Natural killer cell (primary cell): Measurements from ENCODE around the gene KIF3A. TPM values are rescaled to one million over a fixed set of nuclear protein-coding genes. Genes with fewer than 3 reads are reported as not detected.

Source experiments
- ATAC-seq, 3 donors: fragments of 150-1000 bp in 2 of 3; fragments of 200-7000 bp in 1 of 3; cut with Tn5 transposase; 1 replicate in 1 of 3; 2 replicates in 2 of 3; pipeline ENCODE4 v1.10.0; 2021; ENCODE audit warnings: mild to moderate bottlenecking in 2 of 3, moderate library complexity in 2 of 3
- DNase-seq, 2 donors: peaks; one replicate each; pipeline versions ENCODE4 v3.0.0 to v3.0.0-alpha.2; 2013 to 2021; ENCODE audit warnings: mixed read lengths in 1 of 2
- H3K27ac ChIP-seq: one replicate; pipeline ENCODE4 v1.5.1; 2013; ENCODE audit warnings: mild to moderate bottlenecking, low read length
- H3K27me3 ChIP-seq: one replicate; pipeline ENCODE4 v1.6.1; 2013; ENCODE audit warnings: low read length; ENCODE audit not compliant: control insufficient read depth, insufficient read depth
- H3K36me3 ChIP-seq: one replicate; pipeline ENCODE4 v1.6.1; 2013; ENCODE audit warnings: low read length; ENCODE audit not compliant: control insufficient read depth, insufficient read depth
- H3K4me1 ChIP-seq: one replicate; pipeline ENCODE4 v1.6.1; 2013; ENCODE audit warnings: low read length; ENCODE audit not compliant: control insufficient read depth, insufficient read depth
- H3K4me3 ChIP-seq: one replicate; pipeline ENCODE4 v1.5.1; 2013; ENCODE audit warnings: low read length
- H3K9me3 ChIP-seq: one replicate; pipeline ENCODE4 v1.6.1; 2013; ENCODE audit warnings: low read length; ENCODE audit not compliant: control insufficient read depth, insufficient read depth
- H3K27ac Mint-ChIP-seq, 2 donors: one replicate each; pipeline ENCODE4 v1.8.0; 2022; ENCODE audit warnings: mild to moderate bottlenecking in 2 of 2, mixed read lengths in 2 of 2, moderate library complexity in 1 of 2
- H3K27me3 Mint-ChIP-seq, 2 donors: one replicate each; pipeline ENCODE4 v1.8.0; 2022; ENCODE audit warnings: low read depth in 2 of 2, mixed read lengths in 2 of 2
- H3K36me3 Mint-ChIP-seq: one replicate; pipeline ENCODE4 v1.8.0; 2022; ENCODE audit warnings: mixed read lengths
- H3K4me1 Mint-ChIP-seq, 2 donors: one replicate each; pipeline ENCODE4 v1.8.0; 2022; ENCODE audit warnings: mixed read lengths in 2 of 2
- H3K4me3 Mint-ChIP-seq: one replicate; pipeline ENCODE4 v1.8.0; 2022; ENCODE audit warnings: mild to moderate bottlenecking, moderate library complexity, mixed read lengths
- H3K9me3 Mint-ChIP-seq, 2 donors: one replicate each; pipeline ENCODE4 v1.8.0; 2022; ENCODE audit warnings: mixed read lengths in 2 of 2
- CTCF ChIP-seq: fragments of 200-600 bp; IDR thresholded peaks from one replicate; pipeline ENCODE4 v1.8.0; 2022; ENCODE audit warnings: antibody characterized with exemption
- WGBS: methylation state at CpG from one replicate; pipeline ENCODE4 v1.1.7; 2013; ENCODE audit warnings: missing lambda C conversion rate; ENCODE audit not compliant: insufficient coverage; 5-methylcytosine and 5-hydroxymethylcytosine counted together
- intact Hi-C: fragments of 100-400 bp; cut with micrococcal nuclease; formaldehyde crosslinking; loops from one replicate; pipeline ENCODE4 v1.14.2; 2022
- total RNA-seq, 4 donors: library from RNA; stranded (reverse); fragments of 120-200 nt in 1 of 4; gene quantifications; one replicate each; pipeline versions ENCODE4 v1.2.3 to v1.2.4, GENCODE V29; 2013 to 2022

KIF3A gene
- total RNA-seq, 3 donors from 2014 or later (not counting 1 experiment from before 2014, with no cell fraction given): 13.6 to 19.2 (median 18.6) TPM

GRCh38 chr5:132751444-132751843 lies 14.1 kb upstream of the KIF3A start:
- H3K9me3 ChIP-seq: no peaks in the 10 kb centered on the region
- no peak for ATAC-seq
- Mint-ChIP-seq H3K9me3 (no peaks in the 10 kb centered on the region), H3K4me1 (no peaks in the 10 kb centered on the region), H3K4me3 (no peak overlapping the region), H3K27ac (no peak overlapping the region), H3K36me3 (no peaks in the 10 kb centered on the region), H3K27me3 (peaks cover under 1 to 12% of the 10 kb centered on the region in 2 donors)
- DNase-seq: peak in 1 of 2 donors; percentile 35
- H3K4me3 ChIP-seq: no peak overlapping the region
- H3K4me1 ChIP-seq: peaks cover 8% of the 10 kb centered on the region
- no peaks in the 10 kb centered on the region for H3K36me3 ChIP-seq
- TF ChIP-seq CTCF: no peak
- 77% methylated on average over 7 of the region's 7 CpGs for WGBS
- H3K27me3 ChIP-seq: peaks cover 2% of the 10 kb centered on the region
- no peak overlapping the region for H3K27ac ChIP-seq
- intact Hi-C loops: no loop called here

- WGBS: 95% methylated on average over 10 of the region's 10 CpGs
- Mint-ChIP-seq H3K27ac (no peak overlapping the region), H3K4me3 (no peak overlapping the region), H3K36me3 (no peaks in the 10 kb centered on the region), H3K27me3 (peaks cover 8 to 17% of the 10 kb centered on the region in 2 donors), H3K4me1 (no peaks in the 10 kb centered on the region), H3K9me3 (no peaks in the 10 kb centered on the region)
- Histone ChIP-seq H3K27ac (no peak overlapping the region), H3K4me1 (peaks cover 9% of the 10 kb centered on the region), H3K4me3 (no peak overlapping the region), H3K36me3 (no peaks in the 10 kb centered on the region), H3K9me3 (no peaks in the 10 kb centered on the region), H3K27me3 (peaks cover 8% of the 10 kb centered on the region)
- no peak for TF ChIP-seq CTCF
- no peak for ATAC-seq
- intact Hi-C loops: no loop called here
- DNase-seq: no peak
Observed at GRCh38 chr5:132750471-132751230, 13.3 kb upstream of the KIF3A start.

GRCh38 chr5:132749506-132749905 lies 12.2 kb upstream of the KIF3A start:
- Histone ChIP-seq H3K27me3 (peaks cover 16% of the 10 kb centered on the region), H3K36me3 (no peaks in the 10 kb centered on the region), H3K27ac (no peak overlapping the region), H3K4me1 (peaks cover 9% of the 10 kb centered on the region), H3K4me3 (no peak overlapping the region), H3K9me3 (no peaks in the 10 kb centered on the region)
- intact Hi-C loops: no loop called here
- no peaks in the 10 kb centered on the region for H3K36me3 Mint-ChIP-seq
- WGBS: 100% methylated on average over 2 of the region's 2 CpGs
- ATAC-seq: no peak
- H3K9me3 Mint-ChIP-seq: no peaks in the 10 kb centered on the region
- H3K27me3 Mint-ChIP-seq: peaks cover 19 to 22% of the 10 kb centered on the region in 2 donors
- no peaks in the 10 kb centered on the region for H3K4me1 Mint-ChIP-seq
- H3K4me3 Mint-ChIP-seq: peak overlapping the region; percentile 47
- H3K27ac Mint-ChIP-seq: no peak overlapping the region
- TF ChIP-seq CTCF: no peak
- DNase-seq: no peak
